ENCODE results near the gene EXOC2. TPM values are rescaled to one million over a fixed set of nuclear protein-coding genes. Genes with fewer than 3 reads are reported as not detected.

The EXOC2 gene
- total and polyA plus RNA-seq, 7 donors, result 5.4 to 23.2 (median 15.3) TPM

DNA sequence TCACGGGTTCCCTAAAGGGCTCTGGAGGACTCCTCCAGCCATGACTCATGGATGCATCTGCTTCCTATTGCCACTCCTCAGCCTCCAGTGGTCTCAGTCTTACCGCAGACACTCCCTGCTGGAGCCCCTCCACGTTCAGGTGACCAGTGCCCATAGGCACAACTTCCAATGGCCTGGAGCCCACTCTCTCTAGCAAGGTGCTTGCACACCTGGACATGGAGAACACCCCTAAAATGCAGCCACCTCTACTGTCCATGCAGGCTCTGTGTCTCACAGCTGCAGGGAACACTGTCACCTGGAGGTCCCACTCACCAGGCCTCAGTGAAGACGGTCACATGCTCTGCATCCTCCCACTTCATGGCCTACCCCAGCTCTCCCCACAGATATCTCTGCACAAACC is 72.0 kb downstream of the EXOC2 start:
- H3K9me3 ChIP-seq, result no peaks in the 10 kb centered on the region
- no peaks in the 10 kb centered on the region for H3K27me3 ChIP-seq
- no peak overlapping the region for H3K4me3 ChIP-seq
- intact Hi-C loops (cut with DNase I), result loop anchor here (10.0 kb wide), 1 partner anchor 764 kb away; the partner anchor contains the start of gene FOXF2
- H3K36me3 ChIP-seq, result peaks cover 0 to 12% (median 0%) of the 10 kb centered on the region in 4 donors
- H3K4me1 ChIP-seq, result peaks cover 0 to 19% (median 1%) of the 10 kb centered on the region in 4 donors
- DNase-seq, result no peak
- H3K27ac ChIP-seq, result peak overlapping the region in 2 of 4 donors; percentile 71 to 75
- WGBS, 2 donors, result 96 to 99% methylated on average over 4 of the region's 4 CpGs
- TF ChIP-seq EP300 (IDR thresholded peaks at IDR 0.05) (no peak), POLR2A (IDR thresholded peaks at IDR 0.05) (no peak), CTCF (IDR thresholded peaks at IDR 0.05) (no peak), POLR2AphosphoS5 (IDR thresholded peaks at IDR 0.05) (no peak)

DNA sequence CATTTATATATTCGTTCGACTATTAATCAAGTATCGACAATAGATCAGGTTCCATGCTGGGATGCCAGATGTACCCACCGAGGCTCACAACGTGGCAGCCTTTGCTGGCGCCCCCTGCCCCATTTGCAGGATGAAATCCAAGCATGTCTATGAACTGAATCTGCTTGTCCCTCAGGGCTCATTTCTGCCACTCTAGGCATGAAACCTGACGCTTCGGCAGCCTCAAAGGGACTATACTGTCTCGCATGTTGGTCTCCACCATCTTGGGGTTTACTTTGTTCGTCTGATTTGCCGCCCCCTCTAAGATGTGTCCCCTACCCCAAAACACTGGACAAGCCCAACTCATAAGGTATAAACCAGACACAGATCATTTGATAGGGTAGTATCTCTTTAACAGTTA is 72.8 kb downstream of the EXOC2 start:
- TF ChIP-seq POLR2AphosphoS5 (IDR thresholded peaks at IDR 0.05) (no peak), EP300 (IDR thresholded peaks at IDR 0.05) (no peak), CTCF (IDR thresholded peaks at IDR 0.05) (no peak), POLR2A (IDR thresholded peaks at IDR 0.05) (no peak)
- H3K36me3 ChIP-seq, result peaks cover 0 to 20% (median 0%) of the 10 kb centered on the region in 4 donors

GRCh38 chr6:617456-618100 is 75.4 kb downstream of the EXOC2 start:
- peaks cover 0 to 20% (median 2%) of the 10 kb centered on the region in 4 donors for H3K36me3 ChIP-seq
- H3K9me3 ChIP-seq, result no peaks in the 10 kb centered on the region
- no peak for TF ChIP-seq POLR2A (IDR thresholded peaks at IDR 0.05)
- TF ChIP-seq EP300 (IDR thresholded peaks at IDR 0.05), result no peak
- peaks cover 0 to under 1% (median 0%) of the 10 kb centered on the region in 4 donors for H3K4me1 ChIP-seq
- WGBS, 2 donors, result 83 to 91% methylated on average over 11 of the region's 11 CpGs
- no peak overlapping the region for H3K4me3 ChIP-seq
- DNase-seq, result no peak
- no peak overlapping the region for H3K27ac ChIP-seq
- intact Hi-C loops (cut with DNase I), result no loop called here
- no peaks in the 10 kb centered on the region for H3K27me3 ChIP-seq

More for the DNA sequence above, 72.8 kb downstream of the EXOC2 start:
- 97% methylated on average over 11 of the region's 11 CpGs for WGBS, 2 donors
- Histone ChIP-seq H3K9me3 (no peaks in the 10 kb centered on the region), H3K4me3 (no peak overlapping the region), H3K4me1 (peaks cover 0 to 11% (median 0%) of the 10 kb centered on the region in 4 donors), H3K27me3 (no peaks in the 10 kb centered on the region), H3K27ac (no peak overlapping the region)
- intact Hi-C loops (cut with DNase I), result loop anchor here (10.0 kb wide), 1 partner anchor 765 kb away; the partner anchor contains the start of gene FOXF2
- DNase-seq, result no peak

DNA sequence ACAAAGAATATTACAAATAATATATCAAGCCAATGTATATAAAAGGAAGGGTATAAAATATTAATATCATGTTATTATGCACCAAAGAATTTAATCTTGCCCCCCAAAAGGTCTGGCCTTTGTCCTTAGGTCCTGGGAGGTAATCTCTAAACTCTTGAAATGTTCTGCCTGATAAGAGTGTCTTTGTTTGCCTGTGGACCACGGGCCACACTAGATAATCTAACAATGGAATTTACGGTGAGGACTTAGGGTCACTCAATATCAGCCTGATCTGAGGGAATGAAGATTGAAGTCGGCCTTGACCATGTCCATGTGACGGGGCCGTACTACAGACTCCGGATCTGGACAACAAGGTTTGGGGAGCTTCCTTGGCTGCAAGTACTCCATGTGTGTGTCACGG is 79.0 kb downstream of the EXOC2 start:
- intact Hi-C loops (cut with DNase I), result no loop called here
- Histone ChIP-seq H3K4me3 (no peak overlapping the region), H3K27me3 (no peaks in the 10 kb centered on the region), H3K4me1 (no peaks in the 10 kb centered on the region), H3K9me3 (no peaks in the 10 kb centered on the region), H3K36me3 (peaks cover 0 to 33% (median 2%) of the 10 kb centered on the region in 4 donors), H3K27ac (no peak overlapping the region)
- 93 to 94% methylated on average over 7 of the region's 7 CpGs for WGBS, 2 donors
- no peak for TF ChIP-seq POLR2A (IDR thresholded peaks at IDR 0.05)
- no peak for TF ChIP-seq POLR2AphosphoS5 (IDR thresholded peaks at IDR 0.05)
- TF ChIP-seq EP300 (IDR thresholded peaks at IDR 0.05), result no peak
- no peak for DNase-seq

DNA sequence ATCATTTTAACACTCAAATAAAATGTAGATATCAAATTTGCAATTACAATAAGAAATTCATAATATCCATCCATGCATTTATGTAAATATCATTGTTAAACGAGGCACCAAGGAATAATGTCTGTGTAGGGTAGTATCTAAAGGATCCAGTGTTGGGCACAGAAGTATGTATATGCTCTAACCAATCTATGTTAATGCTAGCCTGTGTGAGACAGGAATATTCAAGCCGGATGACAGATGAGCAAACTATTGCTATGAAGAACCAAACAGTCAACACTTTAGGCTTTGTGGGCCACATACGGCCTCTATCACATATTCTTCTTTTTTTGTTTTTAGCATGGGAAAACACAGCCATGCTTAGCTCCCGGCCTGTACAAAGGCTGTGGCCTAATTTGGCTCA is 81.0 kb downstream of the EXOC2 start:
- Histone ChIP-seq H3K9me3 (no peaks in the 10 kb centered on the region), H3K4me3 (no peak overlapping the region), H3K36me3 (peaks cover 0 to 35% (median 2%) of the 10 kb centered on the region in 4 donors), H3K4me1 (no peaks in the 10 kb centered on the region), H3K27ac (no peak overlapping the region), H3K27me3 (no peaks in the 10 kb centered on the region)
- WGBS, 2 donors, result 63 to 64% methylated on average over 4 of the region's 4 CpGs
- TF ChIP-seq POLR2AphosphoS5 (IDR thresholded peaks at IDR 0.05), result no peak
- no peak for TF ChIP-seq POLR2A (IDR thresholded peaks at IDR 0.05)
- no peak for TF ChIP-seq CTCF (IDR thresholded peaks at IDR 0.05)
- no peak for TF ChIP-seq EP300 (IDR thresholded peaks at IDR 0.05)
- intact Hi-C loops (cut with DNase I), result no loop called here
- DNase-seq, result no peak
